DND-41 (cell line): Measurements from ENCODE around the gene UHRF1.

Experiments used
- EZH2 ChIP-seq: IDR thresholded peaks from 3 replicates; pipeline ENCODE4 v1.6.1; 2012; ENCODE audit warnings: borderline replicate concordance, low read depth, mild to moderate bottlenecking, moderate library complexity, low read length, inconsistent platforms; ENCODE audit not compliant: severe bottlenecking
- TF ChIP-seq, protein P1 (sequence below): IDR thresholded peaks from 2 replicates; pipeline ENCODE4 v1.5.1; 2012; ENCODE audit warnings: borderline replicate concordance, low read length, moderate library complexity, mild to moderate bottlenecking; ENCODE audit not compliant: poor library complexity, severe bottlenecking; ENCODE audit errors: extremely low read depth

DNA sequence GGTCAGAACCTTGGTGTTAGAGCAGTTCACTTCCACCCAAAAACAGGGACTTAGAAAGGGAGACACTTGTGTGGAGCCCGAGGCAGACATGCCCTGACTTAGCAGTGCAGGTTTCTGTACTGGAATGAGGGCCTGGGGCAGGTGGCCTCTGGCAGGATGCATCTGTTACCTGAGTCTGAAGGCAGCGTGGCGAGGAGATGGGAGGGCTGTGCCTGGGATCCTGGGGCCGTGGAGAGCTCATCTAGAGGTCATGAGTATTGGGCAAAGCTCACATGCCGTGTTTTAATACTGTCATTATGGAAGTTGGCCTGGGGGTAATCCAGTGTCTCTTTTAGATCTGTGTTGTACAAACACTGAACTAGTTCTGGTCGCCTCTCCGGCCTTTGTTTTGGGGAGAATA lies 81.0 kb downstream of the UHRF1 start:
- TF ChIP-seq, protein P1, sequence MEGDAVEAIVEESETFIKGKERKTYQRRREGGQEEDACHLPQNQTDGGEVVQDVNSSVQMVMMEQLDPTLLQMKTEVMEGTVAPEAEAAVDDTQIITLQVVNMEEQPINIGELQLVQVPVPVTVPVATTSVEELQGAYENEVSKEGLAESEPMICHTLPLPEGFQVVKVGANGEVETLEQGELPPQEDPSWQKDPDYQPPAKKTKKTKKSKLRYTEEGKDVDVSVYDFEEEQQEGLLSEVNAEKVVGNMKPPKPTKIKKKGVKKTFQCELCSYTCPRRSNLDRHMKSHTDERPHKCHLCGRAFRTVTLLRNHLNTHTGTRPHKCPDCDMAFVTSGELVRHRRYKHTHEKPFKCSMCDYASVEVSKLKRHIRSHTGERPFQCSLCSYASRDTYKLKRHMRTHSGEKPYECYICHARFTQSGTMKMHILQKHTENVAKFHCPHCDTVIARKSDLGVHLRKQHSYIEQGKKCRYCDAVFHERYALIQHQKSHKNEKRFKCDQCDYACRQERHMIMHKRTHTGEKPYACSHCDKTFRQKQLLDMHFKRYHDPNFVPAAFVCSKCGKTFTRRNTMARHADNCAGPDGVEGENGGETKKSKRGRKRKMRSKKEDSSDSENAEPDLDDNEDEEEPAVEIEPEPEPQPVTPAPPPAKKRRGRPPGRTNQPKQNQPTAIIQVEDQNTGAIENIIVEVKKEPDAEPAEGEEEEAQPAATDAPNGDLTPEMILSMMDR = no peak
- TF ChIP-seq EZH2 = no peak
